ENCODE data around the gene RHBDL1. TPM values are rescaled to one million over a fixed set of nuclear protein-coding genes. Genes with fewer than 3 reads are reported as not detected.

RHBDL1 gene
- total and polyA plus RNA-seq, 9 of the 15 experiments (the other 6 are each of a cell fraction or from before 2014, with no cell fraction given) = 0.03 to 5.6 (median 1.3) TPM; not detected in 1

DNA sequence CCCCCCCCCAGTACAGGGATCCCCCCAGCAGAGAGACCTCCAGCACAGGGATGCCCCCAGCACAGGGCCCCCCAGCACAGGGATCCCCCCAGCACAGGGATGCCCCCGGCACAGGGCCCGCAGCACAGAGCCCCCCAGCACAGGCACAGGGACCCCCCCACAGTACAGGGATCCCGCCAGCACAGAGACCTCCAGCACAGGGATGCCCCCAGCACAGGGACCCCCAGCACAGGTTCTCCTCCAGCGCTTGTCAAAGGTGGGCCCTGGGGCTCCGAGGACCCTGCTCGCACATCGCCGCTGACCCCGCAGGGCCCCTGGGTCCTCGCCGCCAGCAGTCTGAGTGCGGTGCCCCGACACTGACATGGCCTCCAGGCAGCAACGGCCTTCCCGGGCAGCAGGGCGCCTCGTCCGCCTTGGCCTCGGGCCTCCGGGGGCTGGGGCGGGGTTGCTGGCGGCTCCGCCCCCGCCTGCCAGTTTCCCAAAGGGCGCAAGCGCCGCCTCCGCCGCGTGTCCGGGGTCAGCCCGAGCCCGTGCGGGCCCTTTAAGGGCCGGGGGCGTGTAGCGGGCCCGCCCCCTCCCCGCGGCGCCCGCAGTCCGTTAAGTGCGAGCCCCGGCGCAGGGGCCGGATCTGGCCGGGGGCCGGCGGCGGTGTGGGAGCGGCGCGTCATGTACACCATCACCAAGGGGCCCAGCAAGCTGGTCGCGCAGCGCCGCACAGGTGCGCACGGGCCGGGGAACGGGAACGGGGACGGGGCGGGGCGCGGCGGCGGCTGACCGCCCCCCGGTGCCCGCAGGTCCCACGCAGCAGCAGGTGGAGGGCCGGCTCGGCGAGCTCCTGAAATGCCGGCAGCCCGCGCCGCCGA is 33.9 kb upstream of the RHBDL1 start, which contains the start of gene MCRIP2 (continued):
- TF ChIP-seq MEIS2 (IDR thresholded peaks at IDR 0.05; ENCODE audit: partially characterized antibody) = peak; percentile 34
- TF ChIP-seq ZFP36 (IDR thresholded peaks at IDR 0.05; ENCODE audit: low read depth, low read length, partially characterized antibody) = no peak
- TF ChIP-seq LCOR (CRISPR knock-in tag; IDR thresholded peaks at IDR 0.05) = no peak
- TF ChIP-seq, protein P1, sequence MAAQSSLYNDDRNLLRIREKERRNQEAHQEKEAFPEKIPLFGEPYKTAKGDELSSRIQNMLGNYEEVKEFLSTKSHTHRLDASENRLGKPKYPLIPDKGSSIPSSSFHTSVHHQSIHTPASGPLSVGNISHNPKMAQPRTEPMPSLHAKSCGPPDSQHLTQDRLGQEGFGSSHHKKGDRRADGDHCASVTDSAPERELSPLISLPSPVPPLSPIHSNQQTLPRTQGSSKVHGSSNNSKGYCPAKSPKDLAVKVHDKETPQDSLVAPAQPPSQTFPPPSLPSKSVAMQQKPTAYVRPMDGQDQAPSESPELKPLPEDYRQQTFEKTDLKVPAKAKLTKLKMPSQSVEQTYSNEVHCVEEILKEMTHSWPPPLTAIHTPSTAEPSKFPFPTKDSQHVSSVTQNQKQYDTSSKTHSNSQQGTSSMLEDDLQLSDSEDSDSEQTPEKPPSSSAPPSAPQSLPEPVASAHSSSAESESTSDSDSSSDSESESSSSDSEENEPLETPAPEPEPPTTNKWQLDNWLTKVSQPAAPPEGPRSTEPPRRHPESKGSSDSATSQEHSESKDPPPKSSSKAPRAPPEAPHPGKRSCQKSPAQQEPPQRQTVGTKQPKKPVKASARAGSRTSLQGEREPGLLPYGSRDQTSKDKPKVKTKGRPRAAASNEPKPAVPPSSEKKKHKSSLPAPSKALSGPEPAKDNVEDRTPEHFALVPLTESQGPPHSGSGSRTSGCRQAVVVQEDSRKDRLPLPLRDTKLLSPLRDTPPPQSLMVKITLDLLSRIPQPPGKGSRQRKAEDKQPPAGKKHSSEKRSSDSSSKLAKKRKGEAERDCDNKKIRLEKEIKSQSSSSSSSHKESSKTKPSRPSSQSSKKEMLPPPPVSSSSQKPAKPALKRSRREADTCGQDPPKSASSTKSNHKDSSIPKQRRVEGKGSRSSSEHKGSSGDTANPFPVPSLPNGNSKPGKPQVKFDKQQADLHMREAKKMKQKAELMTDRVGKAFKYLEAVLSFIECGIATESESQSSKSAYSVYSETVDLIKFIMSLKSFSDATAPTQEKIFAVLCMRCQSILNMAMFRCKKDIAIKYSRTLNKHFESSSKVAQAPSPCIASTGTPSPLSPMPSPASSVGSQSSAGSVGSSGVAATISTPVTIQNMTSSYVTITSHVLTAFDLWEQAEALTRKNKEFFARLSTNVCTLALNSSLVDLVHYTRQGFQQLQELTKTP (IDR thresholded peaks at IDR 0.05; ENCODE audit: low read depth in 1 of 2, partially characterized antibody in 2 of 2) = no peak
- no peak for TF ChIP-seq ARID1B (IDR thresholded peaks at IDR 0.05)
- TF ChIP-seq, protein P2, sequence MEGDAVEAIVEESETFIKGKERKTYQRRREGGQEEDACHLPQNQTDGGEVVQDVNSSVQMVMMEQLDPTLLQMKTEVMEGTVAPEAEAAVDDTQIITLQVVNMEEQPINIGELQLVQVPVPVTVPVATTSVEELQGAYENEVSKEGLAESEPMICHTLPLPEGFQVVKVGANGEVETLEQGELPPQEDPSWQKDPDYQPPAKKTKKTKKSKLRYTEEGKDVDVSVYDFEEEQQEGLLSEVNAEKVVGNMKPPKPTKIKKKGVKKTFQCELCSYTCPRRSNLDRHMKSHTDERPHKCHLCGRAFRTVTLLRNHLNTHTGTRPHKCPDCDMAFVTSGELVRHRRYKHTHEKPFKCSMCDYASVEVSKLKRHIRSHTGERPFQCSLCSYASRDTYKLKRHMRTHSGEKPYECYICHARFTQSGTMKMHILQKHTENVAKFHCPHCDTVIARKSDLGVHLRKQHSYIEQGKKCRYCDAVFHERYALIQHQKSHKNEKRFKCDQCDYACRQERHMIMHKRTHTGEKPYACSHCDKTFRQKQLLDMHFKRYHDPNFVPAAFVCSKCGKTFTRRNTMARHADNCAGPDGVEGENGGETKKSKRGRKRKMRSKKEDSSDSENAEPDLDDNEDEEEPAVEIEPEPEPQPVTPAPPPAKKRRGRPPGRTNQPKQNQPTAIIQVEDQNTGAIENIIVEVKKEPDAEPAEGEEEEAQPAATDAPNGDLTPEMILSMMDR (IDR thresholded peaks at IDR 0.05 in 2 of 3, conservative IDR thresholded peaks at IDR 0.05 in 1 of 3; ENCODE audit: insufficient read depth in 2 of 3, low read depth in 1 of 3, low read length in 3 of 3) = no peak
- no peak for TF ChIP-seq PHTF2 (CRISPR knock-in tag; IDR thresholded peaks at IDR 0.05)

All from K562 (cell line).